ENCODE measurements around the gene STK31. TPM values are rescaled to one million over a fixed set of nuclear protein-coding genes. Genes with fewer than 3 reads are reported as not detected.

The STK31 gene
- total RNA-seq, 1 donor from 2014 or later: 2.2 TPM

DNA sequence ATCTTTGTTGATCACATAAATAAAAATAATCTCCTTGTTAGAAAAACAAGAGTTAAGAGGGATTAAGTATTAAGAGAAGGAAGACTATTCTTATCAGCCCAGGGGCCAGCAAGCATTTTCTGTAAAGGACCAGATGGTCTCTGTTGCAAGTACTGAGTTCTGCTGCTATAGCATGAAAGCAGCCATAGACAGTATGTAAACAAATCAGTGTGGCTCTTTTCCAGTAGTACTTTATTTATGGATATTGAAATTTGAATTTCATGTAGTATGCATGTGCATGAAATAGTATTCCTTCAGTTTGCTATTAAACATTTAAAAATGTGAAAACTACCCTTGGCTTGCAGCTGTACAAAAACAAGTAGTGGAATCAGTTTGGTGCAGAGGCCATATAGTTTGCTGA is 81.7 kb downstream of the STK31 start:
- H3K9me3 ChIP-seq: peaks cover 5% of the 10 kb centered on the region
- DNase-seq (ENCODE audit: extremely low spot score in 2 of 2): no peak
- no peaks in the 10 kb centered on the region for H3K27me3 ChIP-seq
- TF ChIP-seq POLR2A (IDR thresholded peaks at IDR 0.05) (no peak), POLR2AphosphoS5 (IDR thresholded peaks at IDR 0.05; ENCODE audit: insufficient read depth in 1 of 2, low read depth in 1 of 2) (no peak)
- TF ChIP-seq, protein P1, sequence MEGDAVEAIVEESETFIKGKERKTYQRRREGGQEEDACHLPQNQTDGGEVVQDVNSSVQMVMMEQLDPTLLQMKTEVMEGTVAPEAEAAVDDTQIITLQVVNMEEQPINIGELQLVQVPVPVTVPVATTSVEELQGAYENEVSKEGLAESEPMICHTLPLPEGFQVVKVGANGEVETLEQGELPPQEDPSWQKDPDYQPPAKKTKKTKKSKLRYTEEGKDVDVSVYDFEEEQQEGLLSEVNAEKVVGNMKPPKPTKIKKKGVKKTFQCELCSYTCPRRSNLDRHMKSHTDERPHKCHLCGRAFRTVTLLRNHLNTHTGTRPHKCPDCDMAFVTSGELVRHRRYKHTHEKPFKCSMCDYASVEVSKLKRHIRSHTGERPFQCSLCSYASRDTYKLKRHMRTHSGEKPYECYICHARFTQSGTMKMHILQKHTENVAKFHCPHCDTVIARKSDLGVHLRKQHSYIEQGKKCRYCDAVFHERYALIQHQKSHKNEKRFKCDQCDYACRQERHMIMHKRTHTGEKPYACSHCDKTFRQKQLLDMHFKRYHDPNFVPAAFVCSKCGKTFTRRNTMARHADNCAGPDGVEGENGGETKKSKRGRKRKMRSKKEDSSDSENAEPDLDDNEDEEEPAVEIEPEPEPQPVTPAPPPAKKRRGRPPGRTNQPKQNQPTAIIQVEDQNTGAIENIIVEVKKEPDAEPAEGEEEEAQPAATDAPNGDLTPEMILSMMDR (IDR thresholded peaks at IDR 0.05): no peak
- H3K4me1 ChIP-seq: no peaks in the 10 kb centered on the region
- no peaks in the 10 kb centered on the region for H3K36me3 ChIP-seq
- H3K4me3 ChIP-seq: no peak overlapping the region
- no peak overlapping the region for H3K27ac ChIP-seq
- intact Hi-C loops (cut with DNase I): no loop called here

DNA sequence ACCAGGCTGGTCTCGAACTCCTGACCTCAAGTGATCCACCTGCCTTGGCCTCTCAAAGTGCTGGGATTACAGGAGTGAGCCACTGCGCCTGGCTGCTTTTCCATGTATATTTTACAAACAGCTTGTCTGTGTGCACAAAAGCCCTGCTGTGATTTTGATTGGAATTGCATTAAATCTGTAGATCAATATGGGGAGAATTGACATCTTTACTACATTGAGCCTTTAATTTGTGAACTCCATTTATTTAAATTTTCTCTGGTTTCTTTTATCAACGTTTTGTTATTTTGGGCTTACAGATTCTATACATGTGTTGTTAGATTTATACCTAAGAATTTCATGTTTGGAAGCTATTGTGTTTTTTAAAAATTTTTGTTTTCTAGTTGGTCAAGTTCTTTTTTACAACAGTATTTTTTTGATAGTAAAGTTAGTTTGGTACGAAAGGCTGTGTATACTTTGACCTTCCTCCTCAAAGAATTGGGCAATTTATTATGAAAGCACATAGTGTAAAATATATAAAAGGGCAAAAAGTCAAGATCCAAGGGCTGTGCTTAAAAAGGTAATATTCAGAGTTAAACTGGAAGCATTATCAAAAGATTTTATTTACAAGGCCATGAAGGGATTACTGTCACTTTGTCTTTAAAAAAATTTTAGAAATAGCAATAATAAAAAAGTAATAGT is 92.8 kb downstream of the STK31 start:
- no peaks in the 10 kb centered on the region for H3K27me3 ChIP-seq
- H3K9me3 ChIP-seq: no peaks in the 10 kb centered on the region
- no peak overlapping the region for H3K27ac ChIP-seq
- no peaks in the 10 kb centered on the region for H3K36me3 ChIP-seq
- TF ChIP-seq, protein P1 (IDR thresholded peaks at IDR 0.05): no peak
- no peak for TF ChIP-seq POLR2AphosphoS5 (IDR thresholded peaks at IDR 0.05; ENCODE audit: insufficient read depth in 1 of 2, low read depth in 1 of 2)
- no peak for TF ChIP-seq POLR2A (IDR thresholded peaks at IDR 0.05)
- no peak overlapping the region for H3K4me3 ChIP-seq
- intact Hi-C loops (cut with DNase I): no loop called here
- H3K4me1 ChIP-seq: no peaks in the 10 kb centered on the region
- DNase-seq (ENCODE audit: extremely low spot score in 2 of 2): no peak

DNA sequence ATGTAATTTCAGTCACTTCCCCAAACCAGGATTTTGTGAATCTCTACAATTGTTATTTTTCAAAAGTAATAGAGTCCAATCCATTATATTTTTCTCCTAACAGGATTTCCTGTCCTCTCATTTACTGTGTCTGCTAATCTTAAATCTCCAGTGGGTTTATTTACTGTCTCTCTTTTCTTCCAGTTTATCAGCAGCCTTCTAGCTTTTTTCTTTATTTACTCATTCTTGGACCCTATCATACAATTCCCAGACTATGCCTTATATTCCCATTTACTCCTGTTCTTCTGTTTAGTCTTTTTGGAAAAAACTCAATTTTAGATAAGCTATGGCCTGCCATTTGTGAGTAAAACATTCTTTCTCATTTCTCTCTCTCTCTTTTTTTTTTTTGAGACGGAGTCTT is 94.7 kb downstream of the STK31 start:
- no peak for DNase-seq (ENCODE audit: extremely low spot score in 2 of 2)
- Histone ChIP-seq H3K4me3 (no peak overlapping the region), H3K36me3 (no peaks in the 10 kb centered on the region), H3K9me3 (no peaks in the 10 kb centered on the region), H3K27me3 (no peaks in the 10 kb centered on the region), H3K4me1 (no peaks in the 10 kb centered on the region), H3K27ac (no peak overlapping the region)
- TF ChIP-seq, protein P1 (IDR thresholded peaks at IDR 0.05): no peak
- TF ChIP-seq POLR2A (IDR thresholded peaks at IDR 0.05) (no peak), POLR2AphosphoS5 (IDR thresholded peaks at IDR 0.05; ENCODE audit: insufficient read depth in 1 of 2, low read depth in 1 of 2) (no peak)
- intact Hi-C loops (cut with DNase I): no loop called here

DNA sequence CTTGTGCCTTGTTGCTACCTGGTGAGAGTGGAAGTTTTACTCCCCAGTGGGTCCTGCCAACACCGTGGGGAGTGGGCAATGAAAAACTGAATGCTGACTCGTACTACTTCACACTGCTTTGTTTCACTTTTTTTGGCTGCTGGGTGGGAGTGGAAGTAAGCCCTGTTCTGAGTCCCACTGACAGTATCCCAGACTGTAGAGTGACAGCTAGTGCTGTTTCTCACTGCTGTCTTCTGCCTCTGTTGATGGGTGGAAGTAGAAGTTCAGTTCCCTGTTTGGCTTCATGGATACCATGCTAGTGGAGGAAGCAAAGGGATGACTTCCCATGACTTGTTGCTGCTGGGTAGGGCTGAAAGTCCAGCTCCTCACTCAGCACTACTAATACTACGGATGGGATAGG is 98.4 kb downstream of the STK31 start:
- Histone ChIP-seq H3K9me3 (peaks cover 3% of the 10 kb centered on the region), H3K27ac (no peak overlapping the region), H3K27me3 (no peaks in the 10 kb centered on the region), H3K36me3 (no peaks in the 10 kb centered on the region), H3K4me1 (no peaks in the 10 kb centered on the region), H3K4me3 (no peak overlapping the region)
- DNase-seq (ENCODE audit: extremely low spot score in 2 of 2): no peak
- intact Hi-C loops (cut with DNase I): no loop called here
- no peak for TF ChIP-seq POLR2A (IDR thresholded peaks at IDR 0.05)

DNA sequence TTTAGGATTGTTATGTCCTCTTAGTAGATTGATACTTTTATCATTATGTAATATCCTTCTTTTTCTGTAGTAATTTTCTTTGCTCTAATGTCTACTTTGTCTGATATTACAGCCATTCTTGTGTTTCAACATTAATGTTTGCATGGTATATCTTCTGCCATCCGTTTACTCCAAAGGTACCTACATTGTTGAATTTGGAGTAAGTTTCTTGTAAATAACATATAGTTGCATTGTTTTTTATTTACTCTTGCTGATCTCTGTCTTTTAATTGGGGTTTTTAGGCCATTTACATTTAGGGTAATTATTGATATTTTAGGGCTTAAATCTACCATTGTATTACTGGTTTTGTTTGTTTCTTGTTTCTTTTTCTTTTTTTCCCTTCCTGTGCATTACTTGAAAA is 100.1 kb downstream of the STK31 start:
- no peaks in the 10 kb centered on the region for H3K36me3 ChIP-seq
- intact Hi-C loops (cut with DNase I): no loop called here
- TF ChIP-seq, protein P1 (IDR thresholded peaks at IDR 0.05): no peak
- no peak for TF ChIP-seq POLR2A (IDR thresholded peaks at IDR 0.05)
- no peak for TF ChIP-seq POLR2AphosphoS5 (IDR thresholded peaks at IDR 0.05; ENCODE audit: insufficient read depth in 1 of 2, low read depth in 1 of 2)
- H3K27me3 ChIP-seq: no peaks in the 10 kb centered on the region
- H3K4me1 ChIP-seq: no peaks in the 10 kb centered on the region
- DNase-seq (ENCODE audit: extremely low spot score in 2 of 2): no peak
- no peak overlapping the region for H3K4me3 ChIP-seq
- H3K27ac ChIP-seq: no peak overlapping the region
- H3K9me3 ChIP-seq: peaks cover 3% of the 10 kb centered on the region
